Brain microvascular endothelial cell (primary cell): Measurements from ENCODE around the gene VDR.
A peak's percentile ranks its signal among the peaks of the same experiment; 100 is the strongest.

Experiments
- DNase-seq: peaks from one replicate; pipeline ENCODE4 v3.0.0-alpha.2; 2020
- H3K27ac ChIP-seq: fragments of 250-450 bp; sonication (Bioruptor Pico); 2 replicates; pipeline ENCODE4 v1.5.1; 2020; ENCODE audit warnings: mild to moderate bottlenecking, moderate library complexity
- H3K27me3 ChIP-seq: fragments of 250-450 bp; sonication (Bioruptor Pico); replicated peaks from 2 replicates; pipeline ENCODE4 v1.5.1; 2020; ENCODE audit warnings: mild to moderate bottlenecking
- H3K36me3 ChIP-seq: fragments of 250-450 bp; sonication (Bioruptor Pico); replicated peaks from 2 replicates; pipeline ENCODE4 v1.5.1; 2020; ENCODE audit warnings: mild to moderate bottlenecking
- H3K4me3 ChIP-seq: 2 replicates; pipeline ENCODE4 v1.5.1; 2011; ENCODE audit warnings: low read depth, mild to moderate bottlenecking, control low read depth, low read length, moderate library complexity
- in situ Hi-C: cut with HindIII; loops from 2 replicates; pipeline ENCODE4 v1.10.0; 2017; ENCODE audit warnings: low sequenced_read_pairs, low pct_ligation_motif_present
- TF ChIP-seq, protein P1 (sequence below): IDR thresholded peaks from 2 replicates; pipeline ENCODE4 v1.5.1; 2011; ENCODE audit warnings: low read depth, mild to moderate bottlenecking, moderate library complexity, low read length, control low read depth, inconsistent platforms; ENCODE audit errors: missing control alignments

Gene VDR

DNA sequence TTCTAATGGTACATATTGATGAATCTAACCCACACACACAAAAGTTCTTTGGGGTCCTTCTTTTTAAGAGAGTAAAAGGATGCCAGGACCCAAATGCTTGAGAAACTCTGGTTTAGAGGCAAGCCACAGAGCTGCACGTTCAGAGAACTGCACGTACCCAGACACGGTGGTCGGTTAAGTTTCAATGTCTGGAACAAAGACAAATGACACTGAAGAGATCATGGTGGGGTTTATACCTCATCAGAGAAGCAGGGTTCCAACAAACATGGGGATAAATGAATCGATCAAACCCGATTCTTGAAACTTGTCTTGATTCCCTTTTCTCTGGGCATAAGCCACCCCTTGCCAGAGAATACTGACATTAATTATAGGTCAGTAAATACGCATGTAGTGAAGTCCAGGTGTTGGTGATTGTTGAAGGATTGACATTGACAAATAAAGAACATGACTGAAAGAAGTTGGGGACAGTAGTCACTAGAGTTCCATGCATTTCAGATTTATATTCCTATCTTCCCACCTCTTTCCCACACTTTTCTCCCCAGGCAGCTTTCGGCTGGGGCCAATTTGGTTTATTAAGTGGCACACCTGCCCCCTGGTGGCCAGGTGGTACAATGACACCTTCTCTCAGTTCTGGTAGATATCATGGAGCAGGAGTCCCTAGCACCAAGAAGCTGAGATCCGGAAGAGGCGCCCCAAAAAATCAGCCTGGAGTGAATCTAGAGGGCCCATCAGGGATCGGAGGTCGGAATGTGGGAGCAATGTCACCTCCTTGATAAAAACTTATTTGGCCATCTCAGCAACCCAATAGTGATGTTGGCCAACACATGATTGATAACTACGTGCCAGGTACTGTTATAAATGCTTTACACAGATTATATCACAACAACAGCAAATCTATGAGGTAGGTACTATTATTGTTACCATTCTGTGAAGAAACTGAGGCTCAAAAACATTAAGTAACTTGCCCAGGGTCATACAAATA lies 67.3 kb downstream of the VDR start:
- no peak overlapping the region for H3K27ac ChIP-seq
- no peaks in the 10 kb centered on the region for H3K36me3 ChIP-seq
- in situ Hi-C loops = no loop called here
- no peak overlapping the region for H3K4me3 ChIP-seq
- no peak for DNase-seq
- H3K27me3 ChIP-seq = no peaks in the 10 kb centered on the region
- TF ChIP-seq, protein P1, sequence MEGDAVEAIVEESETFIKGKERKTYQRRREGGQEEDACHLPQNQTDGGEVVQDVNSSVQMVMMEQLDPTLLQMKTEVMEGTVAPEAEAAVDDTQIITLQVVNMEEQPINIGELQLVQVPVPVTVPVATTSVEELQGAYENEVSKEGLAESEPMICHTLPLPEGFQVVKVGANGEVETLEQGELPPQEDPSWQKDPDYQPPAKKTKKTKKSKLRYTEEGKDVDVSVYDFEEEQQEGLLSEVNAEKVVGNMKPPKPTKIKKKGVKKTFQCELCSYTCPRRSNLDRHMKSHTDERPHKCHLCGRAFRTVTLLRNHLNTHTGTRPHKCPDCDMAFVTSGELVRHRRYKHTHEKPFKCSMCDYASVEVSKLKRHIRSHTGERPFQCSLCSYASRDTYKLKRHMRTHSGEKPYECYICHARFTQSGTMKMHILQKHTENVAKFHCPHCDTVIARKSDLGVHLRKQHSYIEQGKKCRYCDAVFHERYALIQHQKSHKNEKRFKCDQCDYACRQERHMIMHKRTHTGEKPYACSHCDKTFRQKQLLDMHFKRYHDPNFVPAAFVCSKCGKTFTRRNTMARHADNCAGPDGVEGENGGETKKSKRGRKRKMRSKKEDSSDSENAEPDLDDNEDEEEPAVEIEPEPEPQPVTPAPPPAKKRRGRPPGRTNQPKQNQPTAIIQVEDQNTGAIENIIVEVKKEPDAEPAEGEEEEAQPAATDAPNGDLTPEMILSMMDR = peak; percentile 90

DNA sequence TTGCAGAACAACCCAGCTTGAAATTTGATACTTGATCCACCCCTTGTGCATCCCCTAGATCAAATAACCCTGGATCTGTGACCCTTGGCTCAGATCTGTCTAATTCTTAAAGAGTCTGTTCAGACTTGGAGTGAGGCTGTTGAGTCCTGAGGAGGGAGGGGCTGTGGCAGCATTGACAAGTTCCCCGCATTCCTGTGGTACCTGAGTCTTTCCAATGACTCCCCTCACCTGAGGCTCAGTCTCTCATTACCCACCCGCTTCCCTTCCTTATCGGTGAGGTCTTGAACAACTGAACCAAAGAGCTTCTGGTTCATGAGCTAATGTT lies 69.0 kb downstream of the VDR start:
- H3K36me3 ChIP-seq = no peaks in the 10 kb centered on the region
- no peaks in the 10 kb centered on the region for H3K27me3 ChIP-seq
- H3K27ac ChIP-seq = no peak overlapping the region
- H3K4me3 ChIP-seq = no peak overlapping the region
- DNase-seq = no peak
- in situ Hi-C loops = no loop called here
- TF ChIP-seq, protein P1 = no peak

DNA sequence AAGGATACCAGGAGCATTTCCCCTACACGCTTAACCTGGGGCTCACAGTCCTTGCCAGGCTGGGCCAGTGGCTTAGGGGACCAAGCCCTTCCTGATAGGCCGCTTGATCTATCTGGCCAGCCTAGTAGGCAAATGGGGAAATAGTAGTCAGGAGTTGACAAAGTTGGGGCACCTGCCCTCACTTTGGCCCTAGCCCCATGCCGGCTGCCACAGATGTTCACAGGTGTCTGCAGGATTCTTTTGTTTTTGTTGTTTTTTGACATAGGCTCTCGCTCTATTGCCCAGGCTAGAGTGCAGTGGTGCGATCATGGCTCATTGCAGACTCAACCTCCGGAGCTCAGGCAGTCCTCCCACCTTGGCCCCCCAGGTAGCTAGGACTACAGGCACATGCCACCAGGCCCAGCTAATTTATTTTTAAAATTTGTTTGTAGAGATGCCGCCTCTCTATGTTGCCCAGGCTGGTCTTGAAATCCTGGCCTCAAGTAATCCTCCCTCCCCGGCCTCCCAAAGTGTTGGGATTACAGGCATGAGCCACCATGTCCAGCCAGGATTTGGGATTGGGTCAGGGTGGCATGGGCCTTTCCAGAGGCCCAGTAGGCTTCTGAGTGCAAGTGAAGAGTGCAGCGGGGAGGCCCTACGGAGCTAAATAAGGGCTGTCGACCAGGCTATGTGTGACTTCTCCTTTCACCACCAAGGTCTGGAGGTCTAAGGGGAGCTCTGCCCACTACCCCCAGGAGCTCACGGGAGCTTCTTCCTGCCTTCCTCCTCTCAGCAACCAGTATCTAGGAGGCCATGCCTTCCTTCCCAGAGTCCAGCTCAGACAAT lies 69.6 kb downstream of the VDR start:
- in situ Hi-C loops = no loop called here
- TF ChIP-seq, protein P1 = no peak
- H3K27me3 ChIP-seq = no peaks in the 10 kb centered on the region
- no peak for DNase-seq
- no peak overlapping the region for H3K27ac ChIP-seq
- no peaks in the 10 kb centered on the region for H3K36me3 ChIP-seq
- H3K4me3 ChIP-seq = no peak overlapping the region

DNA sequence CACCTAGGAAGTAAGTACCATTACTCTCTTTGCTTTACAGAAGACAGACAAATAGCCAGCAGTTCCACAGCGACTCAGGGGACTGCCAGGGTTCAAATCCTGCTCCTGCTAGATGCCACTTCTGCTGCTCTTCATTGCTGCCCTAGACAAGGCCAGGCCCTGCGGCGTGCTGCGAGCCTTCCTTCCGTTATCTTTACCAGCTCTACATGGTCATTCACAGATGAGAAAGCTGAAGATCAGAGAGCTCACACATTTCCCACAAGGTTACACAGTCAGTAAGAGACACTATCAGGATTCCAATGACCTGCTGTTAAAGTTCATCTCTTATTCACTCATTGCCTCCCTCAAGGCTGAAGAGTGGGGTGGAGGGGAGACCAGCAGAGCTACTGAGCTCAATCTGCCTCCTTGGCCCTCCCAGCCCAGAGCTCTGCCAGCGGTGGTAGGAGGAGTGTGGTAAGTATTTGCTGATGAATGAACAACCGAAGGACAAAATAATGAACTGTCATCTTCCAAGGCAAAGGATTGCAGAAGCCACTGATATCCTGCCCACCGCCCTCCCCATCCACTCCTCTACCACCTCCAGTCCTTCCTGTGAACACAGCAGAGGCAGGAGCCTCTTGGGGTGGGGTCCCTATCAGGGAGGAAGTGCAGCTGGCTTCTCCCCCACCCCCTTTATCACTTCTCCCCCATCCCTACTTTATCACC lies 70.4 kb downstream of the VDR start:
- H3K27ac ChIP-seq = no peak overlapping the region
- H3K4me3 ChIP-seq = no peak overlapping the region
- DNase-seq = no peak
- H3K36me3 ChIP-seq = no peaks in the 10 kb centered on the region
- TF ChIP-seq, protein P1 = no peak
- H3K27me3 ChIP-seq = no peaks in the 10 kb centered on the region
- in situ Hi-C loops = no loop called here

DNA sequence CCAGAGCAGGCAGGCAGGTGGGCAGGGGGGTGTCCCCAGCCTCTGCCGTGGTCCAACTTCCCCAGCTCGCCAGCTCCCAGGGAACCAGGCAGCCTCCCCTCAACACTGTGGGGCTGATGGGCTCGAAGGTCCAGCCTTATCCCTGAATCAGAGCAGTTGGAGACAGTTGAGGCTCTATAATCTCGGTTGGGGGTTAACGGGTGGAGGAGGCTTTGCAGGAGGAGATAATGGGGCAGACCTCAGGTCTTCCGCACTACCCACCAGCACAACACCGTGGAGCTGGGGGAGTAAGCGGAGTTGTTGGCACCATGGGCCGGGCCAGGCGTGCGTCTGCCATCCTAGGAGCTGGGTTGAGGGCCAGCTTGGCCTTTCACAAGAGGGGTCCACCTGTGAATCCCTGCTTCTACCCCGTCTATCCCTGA lies 71.2 kb downstream of the VDR start:
- no peak for DNase-seq
- no peak overlapping the region for H3K27ac ChIP-seq
- H3K4me3 ChIP-seq = no peak overlapping the region
- TF ChIP-seq, protein P1 = no peak
- no peaks in the 10 kb centered on the region for H3K27me3 ChIP-seq
- H3K36me3 ChIP-seq = no peaks in the 10 kb centered on the region
- in situ Hi-C loops = no loop called here
